Sigmoid colon (tissue), 7 donors: Measurements from ENCODE around the gene IFI27. TPM values are rescaled to one million over a fixed set of nuclear protein-coding genes. Genes with fewer than 3 reads are reported as not detected.

Experiments
- DNase-seq: peaks from one replicate; pipeline ENCODE4 v3.0.0-alpha.2; 2019
- H3K27ac ChIP-seq, 4 donors: fragments of 200-600 bp; sonication (generic); one replicate each; pipeline ENCODE4 v1.5.1; 2016 to 2019; ENCODE audit warnings: mild to moderate bottlenecking in 1 of 4
- H3K27me3 ChIP-seq, 3 donors: fragments of 200-600 bp; sonication (generic); one replicate each; pipeline ENCODE4 v1.5.1; 2019; ENCODE audit warnings: mild to moderate bottlenecking in 1 of 3
- H3K36me3 ChIP-seq, 4 donors: fragments of 200-600 bp; sonication (generic); one replicate each; pipeline ENCODE4 v1.5.1; 2016 to 2019
- H3K4me1 ChIP-seq, 4 donors: fragments of 200-600 bp; sonication (generic); one replicate each; pipeline ENCODE4 v1.5.1; 2017 to 2019
- H3K4me3 ChIP-seq, 4 donors: fragments of 200-600 bp; sonication (generic); one replicate each; pipeline ENCODE4 v1.5.1; 2017 to 2019; ENCODE audit warnings: mild to moderate bottlenecking in 2 of 4, moderate library complexity in 1 of 4
- H3K9me3 ChIP-seq, 4 donors: fragments of 200-600 bp in 3 of 4; sonication (generic) in 3 of 4; one replicate each; pipeline versions ENCODE4 v1.5.1 to v1.6.1; 2013 to 2019
- CTCF ChIP-seq, 4 experiments: fragments of 450-650 bp in 3 of 4; fragments of 200-600 bp in 1 of 4; IDR thresholded peaks; one replicate each; pipeline ENCODE4 v1.5.1; 2016 to 2019; ENCODE audit warnings: antibody characterized with exemption in 4 of 4, mild to moderate bottlenecking in 3 of 4, moderate library complexity in 2 of 4
- EP300 ChIP-seq, 4 donors: sonication (generic); formaldehyde crosslinking; IDR thresholded peaks; one replicate each; pipeline ENCODE4 v1.6.1; 2017; ENCODE audit warnings: antibody characterized with exemption in 4 of 4
- POLR2A ChIP-seq, 2 donors: fragments of 450-650 bp; IDR thresholded peaks; one replicate each; pipeline ENCODE4 v1.6.1; 2016; ENCODE audit warnings: antibody characterized with exemption in 2 of 2, mild to moderate bottlenecking in 2 of 2, moderate library complexity in 2 of 2
- POLR2AphosphoS5 ChIP-seq, 4 donors: sonication (generic); formaldehyde crosslinking; IDR thresholded peaks; one replicate each; pipeline ENCODE4 v1.6.1; 2017; ENCODE audit warnings: antibody characterized with exemption in 4 of 4
- whole genome bisulfite sequencing, 2 donors: extraction: QIAGEN DNeasy Blood & Tissue Kit; methylation state at CpG; one replicate each; pipeline ENCODE4 v1.1.7; 2013; 5-methylcytosine and 5-hydroxymethylcytosine counted together
- intact Hi-C: fragments of 100-400 bp; cut with DNase I; formaldehyde crosslinking; loops from one replicate; pipeline ENCODE4 v1.15.1; 2023
- polyA plus RNA-seq, 3 donors: library from polyadenylated mRNA; stranded (reverse); fragments of 200-250 nt; gene quantifications; one replicate each; pipeline ENCODE4 v1.2.3, GENCODE V29; 2013
- total RNA-seq, 4 donors: library from RNA; depleted of rRNA; stranded (reverse); fragments of >200 nt; gene quantifications; one replicate each; pipeline ENCODE4 v1.1.0, GENCODE V29; 2016
- donor health status: healthy with polysubstance abuse.
- donor health status: Bipolar disorder and iron deficiency.
- donor health status: healthy.

The IFI27 gene
- total and polyA plus RNA-seq, 7 donors, result 25.2 to 3,562 (median 183) TPM

GRCh38 chr14:94111276-94112095 lies 950 bp downstream of the IFI27 start:
- Histone ChIP-seq H3K36me3 (no peaks in the 10 kb centered on the region), H3K27me3 (no peaks in the 10 kb centered on the region), H3K4me1 (peaks cover 0 to 11% (median 0%) of the 10 kb centered on the region in 4 donors), H3K9me3 (no peaks in the 10 kb centered on the region), H3K27ac (peak overlapping the region; percentile 61 to 77 (median 64)), H3K4me3 (peak overlapping the region in 3 of 4 donors; percentile 30 to 33 (median 33))
- intact Hi-C loops, result no loop called here
- DNase-seq, result peak; percentile 56
- 44 to 76% methylated on average over 20 of the region's 20 CpGs for WGBS, 2 donors
- TF ChIP-seq POLR2A (IDR thresholded peaks at IDR 0.05) (no peak), POLR2AphosphoS5 (IDR thresholded peaks at IDR 0.05) (no peak), CTCF (IDR thresholded peaks at IDR 0.05) (no peak), EP300 (IDR thresholded peaks at IDR 0.05) (no peak)

- H3K27ac ChIP-seq, result peak overlapping the region in 2 of 4 donors; percentile 30 to 77
These were observed 2.1 kb downstream of the IFI27 start for GRCh38 chr14:94112513-94113063.

GRCh38 chr14:94113073-94113472 lies 2.5 kb downstream of the IFI27 start:
- whole genome bisulfite sequencing, 2 donors, result 35 to 72% methylated on average over 7 of the region's 7 CpGs
- H3K9me3 ChIP-seq, result no peaks in the 10 kb centered on the region
- H3K36me3 ChIP-seq, result no peaks in the 10 kb centered on the region
- H3K4me1 ChIP-seq, result peaks cover 0 to 11% (median 0%) of the 10 kb centered on the region in 4 donors
- H3K27me3 ChIP-seq, result no peaks in the 10 kb centered on the region
- intact Hi-C loops, result no loop called here
- H3K4me3 ChIP-seq, result no peak overlapping the region
- TF ChIP-seq POLR2AphosphoS5 (IDR thresholded peaks at IDR 0.05) (no peak), EP300 (IDR thresholded peaks at IDR 0.05) (no peak), CTCF (IDR thresholded peaks at IDR 0.05) (no peak), POLR2A (IDR thresholded peaks at IDR 0.05) (no peak)
- peak; percentile 21 for DNase-seq
- peak overlapping the region in 2 of 4 donors; percentile 30 to 77 for H3K27ac ChIP-seq

More at GRCh38 chr14:94112513-94113063, 2.1 kb downstream of the IFI27 start:
- H3K36me3 ChIP-seq, result no peaks in the 10 kb centered on the region
- TF ChIP-seq EP300 (IDR thresholded peaks at IDR 0.05) (no peak), POLR2A (IDR thresholded peaks at IDR 0.05) (no peak), CTCF (IDR thresholded peaks at IDR 0.05) (no peak), POLR2AphosphoS5 (IDR thresholded peaks at IDR 0.05) (no peak)
- intact Hi-C loops, result no loop called here
- H3K9me3 ChIP-seq, result no peaks in the 10 kb centered on the region
- DNase-seq, result peak; percentile 45
- peak overlapping the region in 2 of 4 donors; percentile 30 to 33 for H3K4me3 ChIP-seq
- no peaks in the 10 kb centered on the region for H3K27me3 ChIP-seq
- 51 to 77% methylated on average over 6 of the region's 6 CpGs for WGBS, 2 donors
- H3K4me1 ChIP-seq, result peaks cover 0 to 11% (median 0%) of the 10 kb centered on the region in 4 donors

GRCh38 chr14:94113490-94113889 lies 3.0 kb downstream of the IFI27 start:
- DNase-seq, result peak; percentile 58
- TF ChIP-seq CTCF (IDR thresholded peaks at IDR 0.05) (no peak), POLR2A (IDR thresholded peaks at IDR 0.05) (no peak), POLR2AphosphoS5 (IDR thresholded peaks at IDR 0.05) (no peak), EP300 (IDR thresholded peaks at IDR 0.05) (no peak)
- H3K4me3 ChIP-seq, result no peak overlapping the region
- intact Hi-C loops, result no loop called here
- no peaks in the 10 kb centered on the region for H3K9me3 ChIP-seq
- WGBS, 2 donors, result 23 to 62% methylated on average over 6 of the region's 6 CpGs
- no peaks in the 10 kb centered on the region for H3K36me3 ChIP-seq
- H3K27me3 ChIP-seq, result no peaks in the 10 kb centered on the region
- peak overlapping the region in 3 of 4 donors; percentile 10 to 77 (median 30) for H3K27ac ChIP-seq
- peaks cover 0 to 11% (median 0%) of the 10 kb centered on the region in 4 donors for H3K4me1 ChIP-seq
